Nephron (organoid): ENCODE data around the gene SPO11.

ENCODE experiments used
- H3K27ac Mint-ChIP-seq, 3 experiments: 2 replicates each; pipeline ENCODE4 v1.8.0; 2020; ENCODE audit warnings: mixed read lengths in 3 of 3, mild to moderate bottlenecking in 2 of 3, moderate library complexity in 1 of 3
- H3K27me3 Mint-ChIP-seq: 2 replicates; pipeline ENCODE4 v1.8.0; 2021; ENCODE audit warnings: low read depth, mild to moderate bottlenecking, moderate library complexity, mixed read lengths
- H3K36me3 Mint-ChIP-seq: 2 replicates; pipeline ENCODE4 v1.8.0; 2020; ENCODE audit warnings: low read depth, mixed read lengths
- H3K4me1 Mint-ChIP-seq: 2 replicates; pipeline ENCODE4 v1.8.0; 2020; ENCODE audit warnings: mixed read lengths
- H3K4me3 Mint-ChIP-seq, 3 experiments: 2 replicates each; pipeline ENCODE4 v1.8.0; 2020; ENCODE audit warnings: mild to moderate bottlenecking in 3 of 3, mixed read lengths in 3 of 3, moderate library complexity in 2 of 3
- H3K9me3 Mint-ChIP-seq: 2 replicates; pipeline ENCODE4 v1.8.0; 2020; ENCODE audit warnings: mixed read lengths
- CTCF ChIP-seq, 3 experiments: fragments of 200-600 bp; sonication (generic); IDR thresholded peaks; one replicate each; pipeline ENCODE4 v1.5.0; 2021; ENCODE audit warnings: antibody characterized with exemption in 3 of 3; ENCODE audit not compliant: unreplicated experiment in 3 of 3

SPO11 gene

DNA sequence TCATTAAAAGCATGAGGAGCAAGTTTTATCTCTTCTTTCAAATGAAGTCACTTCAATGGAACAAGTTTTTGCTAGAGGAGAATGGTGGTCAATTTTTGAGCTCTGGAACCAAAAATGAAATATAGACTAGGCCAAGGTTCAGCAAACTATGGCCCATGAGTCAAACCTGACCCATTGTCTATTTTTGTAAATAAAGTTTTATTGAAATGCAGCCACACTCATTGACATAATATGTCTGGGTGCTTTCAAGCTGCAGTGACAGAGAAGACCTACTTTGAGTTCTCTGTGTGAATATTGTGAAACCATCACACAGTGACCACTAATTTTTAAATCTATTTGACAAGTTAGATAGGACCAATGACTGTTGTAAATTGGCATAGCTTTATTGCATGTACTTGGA, 34.8 kb downstream of the SPO11 start:
- TF ChIP-seq CTCF (IDR thresholded peaks at IDR 0.05; ENCODE audit: unreplicated experiment in 3 of 3), result no peak
- H3K4me3 Mint-ChIP-seq, result no peak overlapping the region
- no peaks in the 10 kb centered on the region for H3K4me1 Mint-ChIP-seq
- no peak overlapping the region for H3K27ac Mint-ChIP-seq
- no peaks in the 10 kb centered on the region for H3K27me3 Mint-ChIP-seq
- peaks cover 48% of the 10 kb centered on the region for H3K36me3 Mint-ChIP-seq
- no peaks in the 10 kb centered on the region for H3K9me3 Mint-ChIP-seq

DNA sequence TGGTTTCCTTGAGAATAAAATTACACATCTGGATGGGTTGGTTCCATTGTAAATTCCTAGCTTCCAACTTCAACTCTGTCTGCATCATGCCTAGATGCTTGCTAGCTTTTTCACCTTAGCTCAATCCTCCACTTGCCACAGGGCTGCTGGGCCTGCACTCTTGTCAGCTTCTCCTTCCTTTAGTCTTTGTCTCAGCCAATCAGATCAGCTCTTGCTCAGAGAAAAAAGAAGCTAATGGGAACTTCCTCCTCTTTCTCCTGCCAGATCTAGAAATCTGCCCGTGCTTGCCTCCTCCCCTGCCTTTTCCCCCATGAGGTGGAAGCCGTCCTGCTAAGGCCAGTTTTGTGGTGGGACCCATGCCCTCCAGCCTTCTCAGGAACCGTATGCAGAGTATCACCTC, 40.0 kb downstream of the SPO11 start:
- no peak for TF ChIP-seq CTCF (IDR thresholded peaks at IDR 0.05; ENCODE audit: unreplicated experiment in 3 of 3)
- no peak overlapping the region for H3K4me3 Mint-ChIP-seq
- H3K36me3 Mint-ChIP-seq, result peaks cover 78% of the 10 kb centered on the region
- H3K27me3 Mint-ChIP-seq, result no peaks in the 10 kb centered on the region
- no peaks in the 10 kb centered on the region for H3K4me1 Mint-ChIP-seq
- no peak overlapping the region for H3K27ac Mint-ChIP-seq
- no peaks in the 10 kb centered on the region for H3K9me3 Mint-ChIP-seq

DNA sequence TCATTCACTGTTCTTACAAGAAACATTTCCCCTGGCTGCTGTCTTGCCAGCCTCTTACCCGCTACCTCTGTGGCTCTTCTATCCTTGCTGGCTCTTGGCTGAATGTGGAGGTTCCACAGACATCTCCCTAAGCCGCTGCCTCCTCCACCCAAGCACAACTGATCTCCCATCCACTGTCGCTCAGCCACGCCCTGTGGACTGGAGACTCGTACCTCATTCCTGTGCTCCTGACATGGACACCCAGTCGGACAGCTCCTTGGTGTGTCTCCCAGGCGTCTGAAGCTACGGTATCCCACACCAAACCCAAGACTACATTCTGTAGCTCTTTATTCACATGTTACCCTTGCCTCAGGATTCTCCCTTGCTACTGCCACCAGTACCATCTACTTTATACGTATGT, 40.7 kb downstream of the SPO11 start:
- Mint-ChIP-seq H3K27ac (no peak overlapping the region), H3K36me3 (peaks cover 79% of the 10 kb centered on the region), H3K9me3 (no peaks in the 10 kb centered on the region), H3K27me3 (no peaks in the 10 kb centered on the region), H3K4me1 (no peaks in the 10 kb centered on the region), H3K4me3 (no peak overlapping the region)
- no peak for TF ChIP-seq CTCF (IDR thresholded peaks at IDR 0.05; ENCODE audit: unreplicated experiment in 3 of 3)

GRCh38 chr20:57371363-57371762, 41.8 kb downstream of the SPO11 start:
- H3K27me3 Mint-ChIP-seq, result no peaks in the 10 kb centered on the region

GRCh38 chr20:57372157-57372556, 42.6 kb downstream of the SPO11 start:
- Mint-ChIP-seq H3K27ac (no peak overlapping the region), H3K9me3 (no peaks in the 10 kb centered on the region), H3K27me3 (no peaks in the 10 kb centered on the region), H3K36me3 (peaks cover 80% of the 10 kb centered on the region), H3K4me1 (no peaks in the 10 kb centered on the region), H3K4me3 (no peak overlapping the region)
- TF ChIP-seq CTCF (IDR thresholded peaks at IDR 0.05; ENCODE audit: unreplicated experiment in 3 of 3), result no peak

More at GRCh38 chr20:57371363-57371762, 41.8 kb downstream of the SPO11 start:
- Mint-ChIP-seq H3K4me3 (no peak overlapping the region), H3K27ac (no peak overlapping the region), H3K4me1 (no peaks in the 10 kb centered on the region), H3K9me3 (no peaks in the 10 kb centered on the region), H3K36me3 (peaks cover 80% of the 10 kb centered on the region)
- TF ChIP-seq CTCF (IDR thresholded peaks at IDR 0.05; ENCODE audit: unreplicated experiment in 3 of 3), result no peak

DNA sequence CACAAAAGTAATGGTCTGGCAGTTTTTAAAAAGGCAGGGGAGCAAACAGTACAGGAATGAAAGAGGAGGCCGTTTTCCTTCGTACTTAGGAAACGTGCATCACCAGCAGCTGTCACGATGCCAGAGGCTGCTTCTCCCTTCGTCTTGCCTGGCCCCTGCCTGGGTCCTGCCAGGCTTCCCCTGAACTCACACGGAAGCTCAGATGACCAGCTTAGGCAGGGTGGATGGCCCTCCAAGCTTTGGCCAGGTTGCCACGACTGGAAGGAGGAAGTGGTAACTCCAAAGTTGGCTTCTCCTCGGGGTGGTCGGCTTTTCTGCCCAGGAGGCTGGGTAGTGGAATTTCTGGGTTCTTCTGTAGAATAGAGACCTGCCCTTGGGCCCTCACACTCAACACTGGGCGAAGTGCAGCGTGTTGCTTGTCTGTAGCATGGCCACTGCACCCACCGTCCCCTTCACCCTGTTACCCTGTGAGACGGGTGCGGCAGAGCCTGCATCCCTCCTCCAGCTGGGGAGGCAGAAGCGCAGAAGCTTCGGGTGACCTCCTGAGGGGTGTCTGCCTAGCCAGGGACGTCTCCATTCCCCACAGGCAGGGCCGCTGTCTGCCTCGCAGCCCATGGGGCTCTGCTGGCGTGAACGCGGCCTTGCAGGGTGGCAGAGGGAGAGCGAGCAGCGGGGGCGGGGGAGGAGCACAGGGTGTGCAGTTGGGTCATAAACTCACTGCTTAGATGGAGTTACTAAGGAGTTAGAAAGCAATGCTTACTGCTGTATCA, 43.2 kb downstream of the SPO11 start:
- Mint-ChIP-seq H3K4me1 (no peaks in the 10 kb centered on the region), H3K9me3 (no peaks in the 10 kb centered on the region), H3K4me3 (no peak overlapping the region), H3K36me3 (peaks cover 82% of the 10 kb centered on the region), H3K27ac (no peak overlapping the region), H3K27me3 (no peaks in the 10 kb centered on the region)
- no peak for TF ChIP-seq CTCF (IDR thresholded peaks at IDR 0.05; ENCODE audit: unreplicated experiment in 3 of 3)
